Ovary (tissue), 9 donors: ENCODE data around the gene INPP4A. TPM values are rescaled to one million over a fixed set of nuclear protein-coding genes. Genes with fewer than 3 reads are reported as not detected.
"Not testable (repeated sequence)": the region's sequence is repeated elsewhere in the genome, so short reads cannot be mapped to it uniquely, and the experiment has no call there.

ENCODE experiments used
- DNase-seq, 5 donors: peaks; one replicate each; pipeline ENCODE4 v3.0.0-alpha.2; 2019 to 2020
- H3K27ac ChIP-seq, 2 donors: fragments of 200-600 bp; one replicate each; pipeline versions ENCODE4 v1.5.1 to v1.8.0; 2019 to 2022
- H3K27me3 ChIP-seq: fragments of 200-600 bp; one replicate; pipeline ENCODE4 v1.8.0; 2022
- H3K36me3 ChIP-seq: fragments of 200-600 bp; sonication (generic); one replicate; pipeline ENCODE4 v1.5.1; 2019
- H3K4me1 ChIP-seq: one replicate; pipeline ENCODE4 v1.8.1; 2013; ENCODE audit warnings: mild to moderate bottlenecking, moderate library complexity; ENCODE audit not compliant: insufficient read depth
- H3K4me3 ChIP-seq: fragments of 200-600 bp; sonication (generic); one replicate; pipeline ENCODE4 v1.5.1; 2017
- H3K9me3 ChIP-seq, 2 donors: fragments of 200-600 bp in 1 of 2; sonication (generic) in 1 of 2; one replicate each; pipeline versions ENCODE4 v1.5.1 to v1.8.1; 2013 to 2019; ENCODE audit warnings: mild to moderate bottlenecking in 1 of 2, moderate library complexity in 1 of 2
- EP300 ChIP-seq: sonication (generic); formaldehyde crosslinking; IDR thresholded peaks from one replicate; pipeline ENCODE4 v1.6.1; 2017; ENCODE audit warnings: antibody characterized with exemption
- POLR2A ChIP-seq: fragments of 450-650 bp; IDR thresholded peaks from one replicate; pipeline ENCODE4 v1.6.1; 2017; ENCODE audit warnings: antibody characterized with exemption, mild to moderate bottlenecking, moderate library complexity
- WGBS, 3 donors: extraction: QIAGEN DNeasy Blood & Tissue Kit in 1 of 3; methylation state at CpG; one replicate each; pipeline versions ENCODE4 v1.1.5 to v1.1.7; 2013 to 2017; 5-methylcytosine and 5-hydroxymethylcytosine counted together
- intact Hi-C, 4 donors: fragments of 100-400 bp; cut with DNase I; formaldehyde crosslinking; loops; one replicate each; pipeline versions ENCODE4 v1.11.0 to v1.15.1; 2022 to 2023
- polyA plus RNA-seq, 2 donors: library from polyadenylated mRNA; stranded (reverse); fragments of 200-250 nt in 1 of 2; fragments of 350-450 nt in 1 of 2; fragmentation: Illumina TruSeq in 1 of 2; extraction: RNeasy Lipid Tissue Mini Kit (QIAGEN cat#74804) in 1 of 2; gene quantifications; one replicate each; pipeline ENCODE4 v1.2.3, GENCODE V29; 2013 to 2014
- total RNA-seq, 7 donors: library from RNA; depleted of rRNA in 2 of 7; stranded (reverse); fragments of >200 nt in 2 of 7; fragmentation: NEBNext Ultra II Directional in 3 of 7; extraction: Animal tissue kit (Norgen Biotek cat#: 25700) in 3 of 7; gene quantifications; one replicate each; pipeline versions ENCODE4 v1.1.0 to v1.2.4, GENCODE V29; 2016 to 2023
- TF ChIP-seq, protein P1 (sequence below), 3 donors: fragments of 450-650 bp in 2 of 3; fragments of 200-600 bp in 1 of 3; IDR thresholded peaks; one replicate each; pipeline versions ENCODE4 v1.5.1 to v1.8.0; 2016 to 2022; ENCODE audit warnings: antibody characterized with exemption in 3 of 3, mild to moderate bottlenecking in 1 of 3
- donor health status: DM: no; HTN: no; CAD: no; lungs with moderate emphysema.
- donor health status: DM: no; HTN: no; CAD: no.
- donor health status: Bipolar disorder and iron deficiency.
- donor health status: DM: yes; HTN: yes; CAD: no.
- donor health status: DM: no; HTN: no; CAD: no.
- donor health status: DM: yes; HTN: yes; CAD: no.

INPP4A gene
- total and polyA plus RNA-seq, 9 donors = 7.5 to 25.8 (median 16.2) TPM

GRCh38 chr2:98589489-98589888 lies 144.8 kb downstream of the INPP4A start:
- Histone ChIP-seq H3K9me3 (no peaks in the 10 kb centered on the region), H3K4me3 (no peak overlapping the region), H3K27me3 (no peaks in the 10 kb centered on the region), H3K36me3 (no peaks in the 10 kb centered on the region), H3K4me1 (no peaks in the 10 kb centered on the region), H3K27ac (no peak overlapping the region)
- DNase-seq = no peak
- intact Hi-C loops = no loop called here
- WGBS, 3 donors = 91 to 98% (median 97%) methylated on average over 4 of the region's 4 CpGs
- TF ChIP-seq POLR2A = no peak
- TF ChIP-seq, protein P1, sequence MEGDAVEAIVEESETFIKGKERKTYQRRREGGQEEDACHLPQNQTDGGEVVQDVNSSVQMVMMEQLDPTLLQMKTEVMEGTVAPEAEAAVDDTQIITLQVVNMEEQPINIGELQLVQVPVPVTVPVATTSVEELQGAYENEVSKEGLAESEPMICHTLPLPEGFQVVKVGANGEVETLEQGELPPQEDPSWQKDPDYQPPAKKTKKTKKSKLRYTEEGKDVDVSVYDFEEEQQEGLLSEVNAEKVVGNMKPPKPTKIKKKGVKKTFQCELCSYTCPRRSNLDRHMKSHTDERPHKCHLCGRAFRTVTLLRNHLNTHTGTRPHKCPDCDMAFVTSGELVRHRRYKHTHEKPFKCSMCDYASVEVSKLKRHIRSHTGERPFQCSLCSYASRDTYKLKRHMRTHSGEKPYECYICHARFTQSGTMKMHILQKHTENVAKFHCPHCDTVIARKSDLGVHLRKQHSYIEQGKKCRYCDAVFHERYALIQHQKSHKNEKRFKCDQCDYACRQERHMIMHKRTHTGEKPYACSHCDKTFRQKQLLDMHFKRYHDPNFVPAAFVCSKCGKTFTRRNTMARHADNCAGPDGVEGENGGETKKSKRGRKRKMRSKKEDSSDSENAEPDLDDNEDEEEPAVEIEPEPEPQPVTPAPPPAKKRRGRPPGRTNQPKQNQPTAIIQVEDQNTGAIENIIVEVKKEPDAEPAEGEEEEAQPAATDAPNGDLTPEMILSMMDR (IDR thresholded peaks at IDR 0.05) = no peak
- no peak for TF ChIP-seq EP300

DNA sequence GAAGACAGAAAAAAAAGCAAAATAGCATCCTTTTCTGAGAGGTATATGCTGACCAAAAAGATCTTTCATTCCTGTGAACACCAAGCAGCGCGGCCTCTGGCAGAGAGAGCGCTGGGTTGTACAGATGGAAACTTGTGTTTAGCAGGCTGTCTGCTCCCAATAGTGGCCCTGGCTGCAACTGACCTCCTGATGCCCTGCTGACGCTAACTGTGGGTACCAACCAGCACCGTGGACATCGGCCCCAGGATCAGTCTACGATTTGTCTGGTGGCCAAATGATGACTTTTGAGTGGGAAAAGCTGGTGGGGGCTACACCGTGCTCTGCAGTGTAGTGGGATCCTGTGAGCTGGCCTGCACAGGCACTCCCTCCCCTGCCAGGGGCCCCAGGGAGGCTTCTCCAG lies 147.9 kb downstream of the INPP4A start:
- 94 to 96% (median 95%) methylated on average over 8 of the region's 8 CpGs for WGBS, 3 donors

GRCh38 chr2:98594665-98595064 lies 150.0 kb downstream of the INPP4A start:
- WGBS, 3 donors = 95 to 98% (median 96%) methylated on average over 2 to 4 of the region's 4 CpGs
- H3K4me1 ChIP-seq, H3K36me3 ChIP-seq, DNase-seq, intact Hi-C loops, H3K27me3 ChIP-seq, H3K27ac ChIP-seq, H3K4me3 ChIP-seq, H3K9me3 ChIP-seq: not testable (repeated sequence)

More for the DNA sequence above, 147.9 kb downstream of the INPP4A start:
- no peaks in the 10 kb centered on the region for H3K36me3 ChIP-seq
- no peaks in the 10 kb centered on the region for H3K27me3 ChIP-seq
- intact Hi-C loops = no loop called here
- no peak for DNase-seq
- no peak overlapping the region for H3K4me3 ChIP-seq
- H3K27ac ChIP-seq = no peak overlapping the region
- no peaks in the 10 kb centered on the region for H3K9me3 ChIP-seq
- TF ChIP-seq EP300 (no peak), POLR2A (no peak)
- TF ChIP-seq, protein P1 (IDR thresholded peaks at IDR 0.05) = no peak
- H3K4me1 ChIP-seq = no peaks in the 10 kb centered on the region

DNA sequence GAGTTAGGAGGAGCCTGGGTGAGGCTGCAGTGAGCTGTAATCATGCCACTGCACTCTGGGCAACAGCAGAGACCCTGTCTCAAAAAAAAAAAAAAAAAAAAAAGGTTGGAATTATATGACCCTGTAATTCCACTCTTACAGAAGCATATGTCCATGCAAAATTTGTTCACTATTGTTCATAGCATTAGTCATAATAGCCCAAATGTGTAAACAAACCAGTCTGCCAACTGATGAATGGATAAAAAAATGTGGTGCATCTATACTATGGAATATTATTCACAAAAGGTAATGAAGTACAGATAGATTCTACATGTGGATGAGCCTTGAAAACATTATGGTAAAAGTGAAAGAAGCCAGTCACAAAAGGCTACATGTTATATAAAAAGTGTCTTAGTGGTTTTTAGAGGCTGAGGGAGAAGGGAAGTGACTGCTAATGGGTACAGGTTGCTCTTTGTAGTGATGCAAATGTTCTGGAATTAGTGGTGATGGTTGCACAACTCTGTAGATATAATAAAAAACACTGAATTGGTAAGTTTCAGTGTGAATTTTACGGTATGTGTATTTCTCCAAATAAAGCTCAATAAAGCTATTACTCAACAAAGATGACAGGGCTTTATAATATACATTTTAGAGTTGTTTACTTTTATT lies 154.2 kb downstream of the INPP4A start:
- Histone ChIP-seq H3K9me3 (no peaks in the 10 kb centered on the region), H3K4me1 (no peaks in the 10 kb centered on the region), H3K27ac (no peak overlapping the region), H3K4me3 (no peak overlapping the region), H3K36me3 (no peaks in the 10 kb centered on the region), H3K27me3 (no peaks in the 10 kb centered on the region)
- intact Hi-C loops = no loop called here
- 92 to 97% (median 93%) methylated on average over 1 of the region's 1 CpG for WGBS, 3 donors
- TF ChIP-seq POLR2A (no peak), EP300 (no peak)
- TF ChIP-seq, protein P1 (IDR thresholded peaks at IDR 0.05) = no peak
- no peak for DNase-seq

DNA sequence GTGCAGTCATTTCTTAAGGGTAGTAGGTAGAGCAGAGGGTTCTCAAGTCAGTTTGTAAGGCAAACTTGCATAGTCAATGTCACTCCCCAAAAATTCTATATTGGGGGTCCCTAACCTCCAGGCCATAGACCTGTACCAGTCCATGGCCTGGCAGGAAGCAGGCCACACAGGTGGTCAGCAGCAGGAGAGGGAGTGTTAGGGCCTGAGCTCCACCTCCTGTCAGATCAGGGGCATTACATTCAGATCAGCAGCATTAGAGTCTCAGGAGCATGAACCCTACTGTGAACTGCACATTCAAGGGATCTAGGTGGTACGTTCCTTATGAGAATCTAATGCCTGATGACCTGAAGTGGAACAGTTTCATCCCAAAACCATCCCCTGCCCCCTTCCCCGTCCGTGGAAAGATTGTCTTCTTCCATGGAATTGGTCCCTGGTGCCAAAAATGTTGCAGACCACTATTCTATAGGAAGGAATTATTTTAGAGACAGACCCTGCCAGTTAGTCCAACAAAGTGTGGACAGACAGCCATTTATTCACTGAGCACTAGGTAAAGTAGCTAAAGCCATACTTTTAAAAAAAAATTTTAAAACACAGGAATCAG lies 157.0 kb downstream of the INPP4A start:
- H3K36me3 ChIP-seq = no peaks in the 10 kb centered on the region
- WGBS, 3 donors = 58 to 69% (median 59%) methylated on average over 3 of the region's 3 CpGs
- DNase-seq = no peak
- H3K4me3 ChIP-seq = no peak overlapping the region
- H3K27ac ChIP-seq = no peak overlapping the region
- H3K4me1 ChIP-seq = peaks cover 3% of the 10 kb centered on the region
- no peaks in the 10 kb centered on the region for H3K27me3 ChIP-seq
- TF ChIP-seq POLR2A (no peak), EP300 (no peak)
- TF ChIP-seq, protein P1 (IDR thresholded peaks at IDR 0.05) = no peak
- H3K9me3 ChIP-seq = no peaks in the 10 kb centered on the region
- intact Hi-C loops = loop anchor here in 1 of 4 donors (10.0 kb wide), 1 partner anchor 147 kb away; no protein-coding TSS in a partner anchor
